ENCODE measurements around the gene CEP170B.

CEP170B gene

GRCh38 chr14:104926619-104927431 is 61.8 kb downstream of the CEP170B start:
- peaks cover 56% of the 10 kb centered on the region for H3K4me1 ChIP-seq (ENCODE audit: control insufficient read depth, low read length)
- peak overlapping the region; percentile 78 for H3K27ac ChIP-seq (ENCODE audit: low read depth, low read length)
- H3K9me3 ChIP-seq (ENCODE audit: control insufficient read depth, insufficient read depth, low read length), result peaks cover 7% of the 10 kb centered on the region; the same call in 1 of the 2 replicates
- no peak for TF ChIP-seq EZH2phosphoT487 (IDR thresholded peaks at IDR 0.05; ENCODE audit: borderline replicate concordance, low read length)
- TF ChIP-seq CTCF (IDR thresholded peaks at IDR 0.05; ENCODE audit: low read depth, low read length, poor library complexity, severe bottlenecking), result no peak
- H3K9me2 ChIP-seq (replicated peaks; ENCODE audit: control insufficient read depth, low read length), result no peaks in the 10 kb centered on the region
- 0 out of 2 replicates have a peak, but pooled peaks cover 4% of the 10 kb centered on the region for H3K79me2 ChIP-seq (ENCODE audit: control insufficient read depth, low read length)
- H3K27me3 ChIP-seq (ENCODE audit: control insufficient read depth, low read length), result no peaks in the 10 kb centered on the region
- no peaks in the 10 kb centered on the region for H4K20me1 ChIP-seq (ENCODE audit: control insufficient read depth, insufficient read depth, low read depth, low read length)
- H3K4me2 ChIP-seq (ENCODE audit: low read length), result peak overlapping the region; percentile 97
- peaks cover 13% of the 10 kb centered on the region for H3F3A ChIP-seq (ENCODE audit: control insufficient read depth, insufficient read depth)
- H3K4me3 ChIP-seq (ENCODE audit: low read length), result peak overlapping the region; percentile 74
- no peaks in the 10 kb centered on the region for H3K36me3 ChIP-seq (ENCODE audit: control insufficient read depth, low read length)

GRCh38 chr14:104927432-104927816 is 62.4 kb downstream of the CEP170B start:
- Histone ChIP-seq H3K79me2 (ENCODE audit: control insufficient read depth, low read length) (0 out of 2 replicates have a peak, but pooled peaks cover 4% of the 10 kb centered on the region), H3F3A (ENCODE audit: control insufficient read depth, insufficient read depth) (peaks cover 13% of the 10 kb centered on the region), H3K27me3 (ENCODE audit: control insufficient read depth, low read length) (no peaks in the 10 kb centered on the region), H3K4me3 (ENCODE audit: low read length) (peak overlapping the region; percentile 74), H3K9me2 (replicated peaks; ENCODE audit: control insufficient read depth, low read length) (no peaks in the 10 kb centered on the region), H4K20me1 (ENCODE audit: control insufficient read depth, insufficient read depth, low read depth, low read length) (no peaks in the 10 kb centered on the region), H3K9me3 (ENCODE audit: control insufficient read depth, insufficient read depth, low read length) (peaks cover 7% of the 10 kb centered on the region; the same call in 1 of the 2 replicates), H3K4me1 (ENCODE audit: control insufficient read depth, low read length) (peaks cover 56% of the 10 kb centered on the region), H3K36me3 (ENCODE audit: control insufficient read depth, low read length) (no peaks in the 10 kb centered on the region), H3K4me2 (ENCODE audit: low read length) (peak overlapping the region; percentile 97), H3K27ac (ENCODE audit: low read depth, low read length) (no peak overlapping the region)
- TF ChIP-seq EZH2phosphoT487 (IDR thresholded peaks at IDR 0.05; ENCODE audit: borderline replicate concordance, low read length), result no peak
- no peak for TF ChIP-seq CTCF (IDR thresholded peaks at IDR 0.05; ENCODE audit: low read depth, low read length, poor library complexity, severe bottlenecking)

- H3K9me3 ChIP-seq (ENCODE audit: control insufficient read depth, insufficient read depth, low read length), result peaks cover 7% of the 10 kb centered on the region; the same call in 1 of the 2 replicates
- H3K36me3 ChIP-seq (ENCODE audit: control insufficient read depth, low read length), result no peaks in the 10 kb centered on the region
- H3K4me3 ChIP-seq (ENCODE audit: low read length), result no peak overlapping the region
- no peaks in the 10 kb centered on the region for H3K27me3 ChIP-seq (ENCODE audit: control insufficient read depth, low read length)
- H4K20me1 ChIP-seq (ENCODE audit: control insufficient read depth, insufficient read depth, low read depth, low read length), result no peaks in the 10 kb centered on the region
- 0 out of 2 replicates have a peak, but pooled peaks cover 4% of the 10 kb centered on the region for H3K79me2 ChIP-seq (ENCODE audit: control insufficient read depth, low read length)
- H3K4me2 ChIP-seq (ENCODE audit: low read length), result peak overlapping the region; percentile 97
- H3K27ac ChIP-seq (ENCODE audit: low read depth, low read length), result no peak overlapping the region
- H3K9me2 ChIP-seq (replicated peaks; ENCODE audit: control insufficient read depth, low read length), result no peaks in the 10 kb centered on the region
- peak; percentile 25 for TF ChIP-seq CTCF (IDR thresholded peaks at IDR 0.05; ENCODE audit: low read depth, low read length, poor library complexity, severe bottlenecking)
- no peak for TF ChIP-seq EZH2phosphoT487 (IDR thresholded peaks at IDR 0.05; ENCODE audit: borderline replicate concordance, low read length)
- H3K4me1 ChIP-seq (ENCODE audit: control insufficient read depth, low read length), result peaks cover 51% of the 10 kb centered on the region
- peaks cover 13% of the 10 kb centered on the region for H3F3A ChIP-seq (ENCODE audit: control insufficient read depth, insufficient read depth)
Observed at GRCh38 chr14:104927901-104928300, 62.8 kb downstream of the CEP170B start.
